A549 (cell line): ENCODE data around the gene OR2T27.

Source experiments
- CTCF ChIP-seq: fragments of >200 bp; sonication (Bioruptor Twin); formaldehyde crosslinking; IDR thresholded peaks from 3 replicates; pipeline ENCODE4 v1.5.1; 2016
- JUN ChIP-seq, 2 experiments: fragments of >200 bp; sonication (Bioruptor Twin); formaldehyde crosslinking; IDR thresholded peaks; 2 replicates in 1 of 2; 3 replicates in 1 of 2; pipeline ENCODE4 v1.6.1; 2016 to 2017
- MAX ChIP-seq: IDR thresholded peaks from 2 replicates; pipeline ENCODE4 v1.6.1; 2012
- POLR2A ChIP-seq: IDR thresholded peaks from 2 replicates; pipeline ENCODE4 v1.6.1; 2012; ENCODE audit warnings: mild to moderate bottlenecking, low read length
- SMC3 ChIP-seq: fragments of >200 bp; sonication (Bioruptor Twin); formaldehyde crosslinking; IDR thresholded peaks from 3 replicates; pipeline ENCODE4 v1.6.1; 2018; ENCODE audit warnings: inconsistent platforms
- ZSCAN20 ChIP-seq: fragments of 250-450 bp; sonication (Bioruptor Pico); IDR thresholded peaks from 2 replicates; pipeline ENCODE4 v1.8.0; 2022; ENCODE audit warnings: mild to moderate bottlenecking, moderate library complexity
- TF ChIP-seq, protein P1 (sequence below): fragments of 250-450 bp; sonication (Bioruptor Pico); IDR thresholded peaks from 2 replicates; pipeline ENCODE4 v1.5.0; 2021; ENCODE audit warnings: mild to moderate bottlenecking, moderate library complexity, borderline replicate concordance
- TF ChIP-seq, protein P2 (sequence below): fragments of 200-600 bp; sonication (generic); IDR thresholded peaks from 2 replicates; pipeline ENCODE4 v1.6.1; 2016; ENCODE audit warnings: antibody characterized with exemption, mild to moderate bottlenecking, moderate library complexity

DNA sequence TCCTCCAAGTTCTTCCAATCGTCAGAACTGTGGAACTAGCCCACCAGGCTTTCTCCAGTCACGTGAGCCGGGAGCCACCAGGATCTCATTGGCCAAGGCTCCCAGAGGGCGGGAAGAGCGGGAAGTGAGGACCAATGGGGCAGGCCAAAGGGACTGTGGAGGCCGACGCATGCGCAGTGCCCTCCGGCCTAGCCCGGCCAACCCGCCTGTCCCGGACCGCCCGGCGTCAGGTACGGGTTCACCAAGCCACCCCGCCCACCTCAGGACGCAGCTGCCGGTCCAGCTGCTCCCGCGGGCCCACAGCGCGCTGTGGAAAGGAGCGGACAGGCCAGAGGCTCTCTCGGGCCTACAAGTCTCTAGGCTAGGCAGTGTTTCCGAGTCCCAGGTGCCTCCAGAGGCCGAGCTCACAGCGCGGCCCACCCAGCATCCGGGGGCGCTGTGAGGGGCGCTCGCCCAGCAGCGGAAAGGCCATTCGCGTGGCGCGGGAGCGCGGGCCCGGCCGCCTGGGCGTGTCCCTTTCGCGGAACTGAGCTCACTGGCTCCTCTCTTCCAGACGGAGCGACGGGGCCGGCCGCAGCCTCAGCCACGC is 36.3 kb upstream of the OR2T27 start:
- no peak for TF ChIP-seq CTCF
- TF ChIP-seq, protein P1, sequence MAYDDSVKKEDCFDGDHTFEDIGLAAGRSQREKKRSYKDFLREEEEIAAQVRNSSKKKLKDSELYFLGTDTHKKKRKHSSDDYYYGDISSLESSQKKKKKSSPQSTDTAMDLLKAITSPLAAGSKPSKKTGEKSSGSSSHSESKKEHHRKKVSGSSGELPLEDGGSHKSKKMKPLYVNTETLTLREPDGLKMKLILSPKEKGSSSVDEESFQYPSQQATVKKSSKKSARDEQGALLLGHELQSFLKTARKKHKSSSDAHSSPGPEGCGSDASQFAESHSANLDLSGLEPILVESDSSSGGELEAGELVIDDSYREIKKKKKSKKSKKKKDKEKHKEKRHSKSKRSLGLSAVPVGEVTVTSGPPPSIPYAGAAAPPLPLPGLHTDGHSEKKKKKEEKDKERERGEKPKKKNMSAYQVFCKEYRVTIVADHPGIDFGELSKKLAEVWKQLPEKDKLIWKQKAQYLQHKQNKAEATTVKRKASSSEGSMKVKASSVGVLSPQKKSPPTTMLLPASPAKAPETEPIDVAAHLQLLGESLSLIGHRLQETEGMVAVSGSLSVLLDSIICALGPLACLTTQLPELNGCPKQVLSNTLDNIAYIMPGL (CRISPR knock-in tag), result no peak
- no peak for TF ChIP-seq JUN (IDR thresholded peaks at IDR 0.05)
- no peak for TF ChIP-seq POLR2A
- TF ChIP-seq, protein P2, sequence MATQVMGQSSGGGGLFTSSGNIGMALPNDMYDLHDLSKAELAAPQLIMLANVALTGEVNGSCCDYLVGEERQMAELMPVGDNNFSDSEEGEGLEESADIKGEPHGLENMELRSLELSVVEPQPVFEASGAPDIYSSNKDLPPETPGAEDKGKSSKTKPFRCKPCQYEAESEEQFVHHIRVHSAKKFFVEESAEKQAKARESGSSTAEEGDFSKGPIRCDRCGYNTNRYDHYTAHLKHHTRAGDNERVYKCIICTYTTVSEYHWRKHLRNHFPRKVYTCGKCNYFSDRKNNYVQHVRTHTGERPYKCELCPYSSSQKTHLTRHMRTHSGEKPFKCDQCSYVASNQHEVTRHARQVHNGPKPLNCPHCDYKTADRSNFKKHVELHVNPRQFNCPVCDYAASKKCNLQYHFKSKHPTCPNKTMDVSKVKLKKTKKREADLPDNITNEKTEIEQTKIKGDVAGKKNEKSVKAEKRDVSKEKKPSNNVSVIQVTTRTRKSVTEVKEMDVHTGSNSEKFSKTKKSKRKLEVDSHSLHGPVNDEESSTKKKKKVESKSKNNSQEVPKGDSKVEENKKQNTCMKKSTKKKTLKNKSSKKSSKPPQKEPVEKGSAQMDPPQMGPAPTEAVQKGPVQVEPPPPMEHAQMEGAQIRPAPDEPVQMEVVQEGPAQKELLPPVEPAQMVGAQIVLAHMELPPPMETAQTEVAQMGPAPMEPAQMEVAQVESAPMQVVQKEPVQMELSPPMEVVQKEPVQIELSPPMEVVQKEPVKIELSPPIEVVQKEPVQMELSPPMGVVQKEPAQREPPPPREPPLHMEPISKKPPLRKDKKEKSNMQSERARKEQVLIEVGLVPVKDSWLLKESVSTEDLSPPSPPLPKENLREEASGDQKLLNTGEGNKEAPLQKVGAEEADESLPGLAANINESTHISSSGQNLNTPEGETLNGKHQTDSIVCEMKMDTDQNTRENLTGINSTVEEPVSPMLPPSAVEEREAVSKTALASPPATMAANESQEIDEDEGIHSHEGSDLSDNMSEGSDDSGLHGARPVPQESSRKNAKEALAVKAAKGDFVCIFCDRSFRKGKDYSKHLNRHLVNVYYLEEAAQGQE, result no peak
- no peak for TF ChIP-seq SMC3
- no peak for TF ChIP-seq MAX
- no peak for TF ChIP-seq ZSCAN20 (CRISPR knock-in tag)
